GM19193 (cell line): ENCODE results near the gene C10orf62.

ENCODE experiments used
- POLR2A ChIP-seq: IDR thresholded peaks from 4 replicates; pipeline ENCODE4 v1.6.1; 2011; ENCODE audit not compliant: insufficient read depth, insufficient read length; ENCODE audit errors: extremely low read depth

The C10orf62 gene

DNA sequence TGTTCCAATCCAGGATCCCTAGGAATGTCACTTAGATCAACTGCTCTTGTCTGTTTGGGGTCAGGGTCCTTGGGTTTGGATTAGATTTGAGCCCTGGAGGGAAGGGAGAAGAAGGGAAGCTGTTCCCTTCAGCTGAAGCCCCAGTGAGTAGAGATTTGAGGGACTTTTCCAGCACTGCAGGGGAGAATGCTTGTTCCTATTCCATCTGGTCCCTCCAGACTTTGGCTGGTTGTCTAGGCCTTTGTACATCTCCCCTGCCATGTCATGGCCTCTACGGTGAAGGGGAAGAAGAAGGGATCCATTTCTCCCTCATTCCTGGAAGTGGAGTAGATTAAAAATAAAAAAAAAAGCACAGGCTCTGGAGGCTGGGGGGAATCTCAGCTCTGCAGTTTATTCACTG is 11.1 kb downstream of the C10orf62 start:
- no peak for TF ChIP-seq POLR2A

DNA sequence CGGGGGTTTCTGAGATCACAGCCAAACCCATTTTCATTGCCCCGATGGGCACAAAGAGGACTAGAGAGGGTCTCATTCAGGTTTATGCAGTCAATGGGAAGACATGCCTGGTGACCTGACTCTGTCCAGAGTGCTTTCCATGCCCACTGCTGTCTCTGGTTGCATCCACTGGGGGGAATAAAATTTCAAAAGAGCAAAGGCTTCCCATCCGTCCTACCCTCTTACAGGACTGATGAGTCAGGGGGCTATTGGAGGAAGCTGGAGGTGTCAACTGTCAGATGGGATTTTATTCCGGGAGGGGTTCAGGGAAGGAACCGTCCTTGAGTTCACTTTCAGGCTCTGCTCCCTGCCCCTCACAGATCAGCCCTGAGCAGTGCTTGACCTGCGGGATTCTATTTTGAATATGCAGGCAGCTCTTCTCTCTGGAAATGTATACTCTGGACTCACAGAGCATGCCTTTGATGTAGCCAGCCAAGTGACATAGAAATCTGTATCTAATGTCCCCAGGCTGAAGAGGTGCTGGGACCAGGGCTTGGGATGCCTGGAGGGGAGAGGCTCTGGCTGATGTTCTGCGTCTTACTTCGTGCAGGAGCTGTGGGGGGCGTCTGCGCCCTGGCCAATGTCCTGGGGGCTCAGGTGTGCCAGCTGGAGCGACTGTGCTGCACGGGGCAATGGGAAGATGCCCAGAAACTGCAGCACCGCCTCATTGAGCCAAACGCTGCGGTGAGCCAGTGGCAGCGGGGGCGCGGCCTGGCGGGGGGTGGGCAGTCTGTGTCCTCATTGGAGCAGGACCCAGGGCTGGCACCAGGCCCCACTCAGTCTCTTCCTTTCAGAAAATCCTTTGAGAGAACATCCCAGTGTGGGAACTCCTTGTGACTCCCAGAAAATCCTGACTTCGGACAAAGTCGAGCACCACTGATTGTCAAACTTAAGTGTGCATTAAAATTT is 12.0 kb downstream of the C10orf62 start:
- TF ChIP-seq POLR2A = no peak

DNA sequence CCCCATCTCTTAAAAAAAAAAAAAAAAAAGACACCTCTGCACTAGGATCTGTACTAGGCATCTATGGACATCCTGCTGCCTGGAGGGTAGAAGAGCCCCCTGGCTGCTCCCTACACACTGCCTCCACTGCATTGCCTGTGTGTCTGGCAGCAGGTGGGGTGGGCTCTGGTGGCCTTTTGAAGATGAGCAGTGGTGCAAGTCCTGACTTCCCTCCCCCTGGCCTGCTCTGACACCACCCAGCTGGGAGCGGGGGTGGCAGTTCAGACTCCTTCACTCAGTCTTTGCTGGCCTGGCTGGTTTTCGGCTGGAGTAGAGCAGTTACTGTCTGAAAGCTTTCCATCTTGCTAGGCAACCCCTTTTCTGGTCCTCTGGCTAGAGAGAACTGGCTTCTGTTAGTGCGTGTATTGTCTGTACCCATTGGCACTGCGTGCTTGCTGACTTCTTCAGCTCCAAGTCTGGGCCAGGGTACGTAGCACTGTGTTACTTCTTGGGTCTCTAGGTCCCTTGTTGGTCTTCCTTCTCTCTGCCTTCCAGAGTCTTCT is 17.6 kb downstream of the C10orf62 start:
- no peak for TF ChIP-seq POLR2A

DNA sequence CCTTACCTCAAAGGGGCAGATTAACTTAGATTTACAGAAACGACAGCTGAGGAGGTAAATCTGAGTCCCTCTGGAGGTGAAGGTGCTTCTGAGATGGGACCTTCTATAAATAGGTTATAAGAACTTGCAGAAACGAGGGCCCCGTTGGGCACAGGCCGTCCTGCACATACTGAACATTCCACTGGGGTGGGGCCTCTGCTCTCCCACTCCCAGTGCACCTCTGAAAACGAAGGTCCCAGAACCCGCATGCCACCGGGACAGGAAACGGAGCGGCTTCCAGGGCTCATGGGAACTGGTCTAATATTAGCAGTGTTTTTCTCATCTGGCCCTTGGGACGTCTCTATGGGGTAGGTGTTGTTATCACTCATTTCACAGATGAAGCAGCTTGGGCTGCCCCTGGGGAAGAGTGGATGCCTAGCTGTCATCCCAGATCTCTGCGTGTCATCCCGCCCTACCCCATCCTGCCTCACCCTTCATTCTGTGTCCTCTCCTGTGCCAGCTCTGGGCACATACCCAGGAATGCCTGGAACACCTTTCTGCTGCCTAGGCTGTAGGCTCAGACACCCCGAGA is 19.6 kb downstream of the C10orf62 start:
- TF ChIP-seq POLR2A = no peak

DNA sequence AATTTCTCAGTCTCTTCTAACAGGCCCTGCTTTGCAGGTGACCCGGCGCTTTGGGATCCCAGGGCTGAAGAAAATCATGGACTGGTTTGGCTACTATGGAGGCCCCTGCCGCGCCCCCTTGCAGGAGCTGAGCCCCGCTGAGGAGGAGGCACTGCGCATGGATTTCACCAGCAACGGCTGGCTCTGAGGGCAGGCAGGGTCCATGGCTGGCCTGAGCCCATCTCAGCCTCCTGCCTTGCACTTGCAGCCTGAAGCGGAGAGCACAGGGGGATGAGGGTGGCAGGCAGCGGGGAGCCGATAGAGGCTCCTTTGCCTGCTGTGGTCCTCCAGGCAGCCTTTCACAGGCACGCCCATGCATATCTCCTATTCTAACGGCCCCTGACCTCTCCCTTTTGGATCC is 22.0 kb downstream of the C10orf62 start:
- TF ChIP-seq POLR2A = no peak

DNA sequence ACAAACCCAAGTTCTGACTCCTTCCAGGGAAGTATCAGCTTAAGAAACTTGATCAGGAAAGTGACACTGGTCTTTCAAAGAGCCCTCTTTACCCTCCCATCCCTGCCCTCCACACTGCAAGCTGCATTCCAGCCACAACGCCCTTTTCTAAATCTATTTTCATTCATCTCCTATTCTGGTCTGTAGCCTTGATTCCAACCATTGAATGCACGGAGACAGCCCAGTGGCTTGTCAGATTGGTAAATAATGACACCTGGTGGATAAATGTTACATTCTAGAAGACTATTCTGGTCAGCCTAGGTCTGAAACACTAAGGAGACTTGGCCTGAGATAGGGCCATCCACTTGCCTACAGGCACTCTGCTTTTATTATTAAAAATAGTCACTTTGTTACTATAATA is 22.9 kb downstream of the C10orf62 start:
- TF ChIP-seq POLR2A = no peak

DNA sequence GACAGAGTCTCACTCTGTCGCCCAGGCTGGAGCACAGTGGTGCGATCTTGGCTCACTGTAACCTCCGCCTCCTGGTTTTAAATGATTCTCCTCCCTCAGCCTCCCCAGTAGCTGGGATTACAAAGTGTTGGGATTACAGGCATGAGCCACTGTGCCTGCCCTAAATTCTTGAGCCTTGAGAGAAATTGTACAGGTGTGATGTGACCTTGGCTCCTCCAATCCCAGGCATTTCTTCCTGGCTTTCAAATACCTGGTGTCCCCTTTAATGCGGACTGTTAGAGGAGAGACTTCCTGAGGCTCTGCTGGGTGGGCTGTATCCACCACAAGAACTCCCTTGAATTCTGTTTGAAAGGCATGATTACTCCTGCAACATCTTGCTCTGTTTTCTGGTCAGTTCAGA is 28.8 kb downstream of the C10orf62 start:
- TF ChIP-seq POLR2A = no peak

DNA sequence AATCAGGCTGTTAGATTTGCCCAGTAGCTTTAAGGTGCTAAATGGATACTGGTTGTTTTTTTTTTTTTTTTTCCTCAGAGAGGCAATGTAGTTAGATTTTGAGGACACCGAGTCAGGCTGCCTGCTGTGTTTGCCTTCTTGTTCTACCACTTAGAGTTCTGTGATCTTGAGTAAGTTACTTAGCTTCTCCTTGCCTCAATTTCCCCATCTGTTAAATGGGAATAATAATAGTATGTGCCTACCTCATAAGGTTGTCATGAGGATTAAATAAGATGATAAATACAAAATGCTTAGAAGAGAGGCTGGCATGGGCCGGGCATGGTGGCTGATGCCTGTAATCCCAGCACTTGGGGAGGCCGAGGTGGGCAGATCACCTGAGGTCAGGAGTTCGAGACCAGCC is 29.2 kb downstream of the C10orf62 start:
- no peak for TF ChIP-seq POLR2A

DNA sequence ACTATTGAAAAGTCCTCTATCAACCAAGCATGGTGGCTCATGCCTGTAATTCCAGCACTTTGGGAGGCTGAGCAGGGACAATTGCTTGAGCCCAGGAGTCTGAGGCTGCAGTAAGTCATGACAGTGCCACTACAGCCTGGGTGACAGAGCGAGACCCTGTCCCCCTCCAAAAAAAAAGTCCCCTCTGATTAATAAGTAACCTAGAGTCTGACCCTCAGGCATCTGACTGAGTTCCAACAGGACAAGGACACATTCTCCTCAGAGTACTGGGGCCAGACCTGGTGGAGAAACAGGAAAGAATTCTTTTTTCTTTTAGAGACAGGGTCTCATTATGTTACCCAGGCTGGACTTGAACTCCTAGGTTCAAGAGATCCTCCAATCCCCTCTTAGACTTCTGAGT is 33.8 kb downstream of the C10orf62 start:
- TF ChIP-seq POLR2A = no peak

DNA sequence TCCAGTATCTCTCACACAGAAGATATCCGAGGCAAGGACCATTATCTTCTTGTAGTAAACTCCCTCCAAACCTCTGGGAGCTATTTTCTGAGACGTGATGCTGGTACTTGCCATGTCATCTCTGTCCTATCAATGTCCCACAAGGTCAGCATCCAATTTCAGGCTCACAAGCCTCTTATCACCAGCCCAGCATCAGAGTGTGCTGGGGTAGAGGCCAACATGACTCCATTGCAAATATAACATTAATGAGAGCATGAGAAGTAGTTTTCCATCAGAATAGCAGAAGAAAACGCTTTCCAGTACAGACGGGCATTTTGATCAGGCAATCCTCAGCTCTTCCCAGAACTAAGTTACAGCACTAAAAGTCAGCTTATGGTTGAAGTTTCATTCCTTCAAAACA is 38.2 kb downstream of the C10orf62 start:
- no peak for TF ChIP-seq POLR2A

DNA sequence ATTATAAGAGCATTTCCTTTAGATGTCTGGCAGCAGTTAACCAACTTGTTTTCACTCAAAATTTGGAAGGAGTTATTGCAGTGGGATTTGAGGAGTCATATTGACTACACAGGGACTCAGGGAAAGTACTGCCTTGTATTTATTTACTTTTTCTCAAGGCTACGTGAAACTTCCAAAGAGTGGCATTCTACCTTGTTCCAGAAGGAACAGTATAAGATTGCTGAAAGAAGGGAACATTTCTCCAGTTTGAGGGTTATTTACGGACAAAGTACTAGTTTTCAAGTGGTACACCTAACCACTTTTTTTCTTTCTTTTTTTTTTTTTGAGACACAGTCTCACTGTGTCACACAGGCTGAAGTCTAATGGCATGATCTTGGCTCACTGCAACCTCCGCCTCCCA is 38.7 kb downstream of the C10orf62 start:
- no peak for TF ChIP-seq POLR2A

DNA sequence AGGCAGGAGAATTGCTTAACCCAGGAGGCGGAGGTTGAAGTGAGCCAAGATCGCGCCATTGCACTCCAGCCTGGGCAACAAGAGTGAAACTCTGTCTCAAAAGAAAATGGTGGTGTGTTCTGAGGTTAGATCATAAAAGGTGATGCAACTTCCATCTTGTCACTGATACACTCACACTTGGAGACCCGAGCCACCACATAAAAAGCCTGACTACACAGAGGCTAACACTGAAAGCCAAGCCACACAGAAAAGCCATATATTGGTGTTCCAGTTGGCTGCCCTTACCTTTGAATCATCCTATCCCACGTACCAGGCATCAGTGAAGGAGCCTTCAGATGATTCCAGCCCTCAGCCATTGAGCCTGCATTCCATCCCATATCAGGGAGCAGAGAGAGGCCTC is 39.8 kb downstream of the C10orf62 start:
- no peak for TF ChIP-seq POLR2A

DNA sequence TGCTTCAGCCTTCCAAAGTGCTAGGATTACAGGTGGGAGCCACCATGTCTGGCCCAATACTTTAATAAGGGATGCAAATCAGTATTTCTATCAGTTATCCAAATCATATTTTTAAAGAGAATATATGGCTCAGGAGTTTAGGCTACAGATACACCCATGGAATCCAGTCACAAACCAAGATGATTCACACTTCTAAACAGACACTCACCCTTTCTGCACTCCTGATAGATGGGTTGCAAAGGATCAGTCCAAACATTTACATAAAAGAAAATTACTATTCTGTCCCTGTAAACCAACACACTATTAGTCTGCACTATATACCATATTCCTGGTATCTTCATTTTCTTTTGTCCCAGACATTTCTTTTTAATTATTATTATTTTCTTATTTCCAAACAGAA is 41.6 kb downstream of the C10orf62 start:
- TF ChIP-seq POLR2A = no peak

DNA sequence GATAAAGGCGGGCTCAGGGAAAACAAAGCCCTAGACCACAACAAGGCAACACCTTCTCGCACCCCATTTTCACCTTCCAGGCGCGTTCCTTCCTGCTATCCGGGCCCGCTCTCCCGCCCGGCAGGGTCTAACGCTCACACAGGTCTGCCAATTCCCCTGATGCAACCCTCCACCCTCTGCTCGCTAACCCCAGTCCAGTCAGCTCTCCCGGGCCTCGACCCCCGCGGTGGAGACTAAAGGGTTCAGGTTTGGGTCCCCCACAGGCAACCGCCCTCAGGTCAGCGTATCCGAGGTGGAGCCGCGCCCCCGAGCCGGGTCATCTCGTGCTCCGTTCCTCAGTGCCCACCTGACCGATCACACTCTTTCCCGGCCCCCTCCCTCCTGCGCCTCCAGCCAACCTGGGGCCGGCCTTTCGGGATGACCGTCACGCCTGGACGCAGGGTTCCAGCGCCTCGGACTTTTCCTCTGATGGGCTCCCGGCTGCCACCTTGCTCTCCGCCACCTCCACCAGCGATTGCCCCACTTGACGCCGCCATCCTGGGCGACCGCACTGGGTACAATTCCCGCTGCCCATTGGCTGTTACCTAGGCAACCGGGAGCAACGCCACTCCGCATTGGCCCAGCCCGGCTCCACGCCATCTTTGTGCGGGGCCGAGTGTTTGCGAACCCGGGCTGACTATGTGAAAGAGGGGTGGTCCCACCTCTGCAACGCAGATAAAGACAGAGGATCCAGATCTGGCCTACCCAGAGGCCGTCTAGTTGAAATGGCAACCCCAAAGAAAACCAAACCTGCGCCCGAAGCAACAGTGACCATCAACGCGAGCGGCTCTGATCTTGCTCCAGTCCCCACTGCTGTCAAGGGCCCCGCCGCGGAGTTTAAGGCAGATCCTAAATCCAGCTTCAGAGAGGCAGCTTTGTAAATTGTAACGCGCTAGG is 43.7 kb downstream of the C10orf62 start, which contains the start of gene MORN4:
Gene MORN4 (minus strand): TSS at position 552 of the 936 bp plus-strand sequence. CDS start 13,847 bp downstream, outside the sequence.
- peak; percentile 33 for TF ChIP-seq POLR2A

DNA sequence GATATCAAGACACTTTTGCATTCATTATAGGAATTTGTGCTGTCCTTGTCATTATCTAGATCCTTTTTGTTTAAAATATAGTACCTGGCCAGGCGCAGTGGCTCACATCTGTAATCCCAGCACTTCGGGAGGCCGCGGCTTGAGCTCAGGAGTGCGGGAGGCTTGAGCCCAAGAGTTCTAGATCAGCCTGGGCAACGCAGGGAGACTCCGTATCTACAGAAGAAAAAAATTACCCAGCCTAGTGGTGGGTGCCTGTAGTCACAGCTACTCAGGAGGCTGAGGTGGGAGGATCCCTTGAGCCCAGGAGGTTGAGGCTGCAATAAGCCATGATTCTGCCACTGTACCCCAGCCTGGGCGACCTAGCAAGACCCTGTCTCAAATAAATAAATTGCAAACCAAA is 44.4 kb downstream of the C10orf62 start:
- TF ChIP-seq POLR2A = no peak
